GM18951 (cell line): ENCODE results near the gene TRAK1.
"Not testable (repeated sequence)": the region's sequence is repeated elsewhere in the genome, so short reads cannot be mapped to it uniquely, and the experiment has no call there.

Source experiments
- POLR2A ChIP-seq: IDR thresholded peaks from 4 replicates; pipeline ENCODE4 v1.6.1; 2011; ENCODE audit warnings: mild to moderate bottlenecking; ENCODE audit not compliant: insufficient read length, insufficient read depth; ENCODE audit errors: extremely low read depth
- in situ Hi-C: fragments of 300-500 bp; cut with MboI; formaldehyde crosslinking; loops from one replicate; pipeline ENCODE4 v1.12.0; 2022; ENCODE audit warnings: low sequenced_read_pairs, mixed read lengths, inconsistent platforms; ENCODE audit not compliant: unreplicated experiment

The TRAK1 gene, protein sequence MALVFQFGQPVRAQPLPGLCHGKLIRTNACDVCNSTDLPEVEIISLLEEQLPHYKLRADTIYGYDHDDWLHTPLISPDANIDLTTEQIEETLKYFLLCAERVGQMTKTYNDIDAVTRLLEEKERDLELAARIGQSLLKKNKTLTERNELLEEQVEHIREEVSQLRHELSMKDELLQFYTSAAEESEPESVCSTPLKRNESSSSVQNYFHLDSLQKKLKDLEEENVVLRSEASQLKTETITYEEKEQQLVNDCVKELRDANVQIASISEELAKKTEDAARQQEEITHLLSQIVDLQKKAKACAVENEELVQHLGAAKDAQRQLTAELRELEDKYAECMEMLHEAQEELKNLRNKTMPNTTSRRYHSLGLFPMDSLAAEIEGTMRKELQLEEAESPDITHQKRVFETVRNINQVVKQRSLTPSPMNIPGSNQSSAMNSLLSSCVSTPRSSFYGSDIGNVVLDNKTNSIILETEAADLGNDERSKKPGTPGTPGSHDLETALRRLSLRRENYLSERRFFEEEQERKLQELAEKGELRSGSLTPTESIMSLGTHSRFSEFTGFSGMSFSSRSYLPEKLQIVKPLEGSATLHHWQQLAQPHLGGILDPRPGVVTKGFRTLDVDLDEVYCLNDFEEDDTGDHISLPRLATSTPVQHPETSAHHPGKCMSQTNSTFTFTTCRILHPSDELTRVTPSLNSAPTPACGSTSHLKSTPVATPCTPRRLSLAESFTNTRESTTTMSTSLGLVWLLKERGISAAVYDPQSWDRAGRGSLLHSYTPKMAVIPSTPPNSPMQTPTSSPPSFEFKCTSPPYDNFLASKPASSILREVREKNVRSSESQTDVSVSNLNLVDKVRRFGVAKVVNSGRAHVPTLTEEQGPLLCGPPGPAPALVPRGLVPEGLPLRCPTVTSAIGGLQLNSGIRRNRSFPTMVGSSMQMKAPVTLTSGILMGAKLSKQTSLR

DNA sequence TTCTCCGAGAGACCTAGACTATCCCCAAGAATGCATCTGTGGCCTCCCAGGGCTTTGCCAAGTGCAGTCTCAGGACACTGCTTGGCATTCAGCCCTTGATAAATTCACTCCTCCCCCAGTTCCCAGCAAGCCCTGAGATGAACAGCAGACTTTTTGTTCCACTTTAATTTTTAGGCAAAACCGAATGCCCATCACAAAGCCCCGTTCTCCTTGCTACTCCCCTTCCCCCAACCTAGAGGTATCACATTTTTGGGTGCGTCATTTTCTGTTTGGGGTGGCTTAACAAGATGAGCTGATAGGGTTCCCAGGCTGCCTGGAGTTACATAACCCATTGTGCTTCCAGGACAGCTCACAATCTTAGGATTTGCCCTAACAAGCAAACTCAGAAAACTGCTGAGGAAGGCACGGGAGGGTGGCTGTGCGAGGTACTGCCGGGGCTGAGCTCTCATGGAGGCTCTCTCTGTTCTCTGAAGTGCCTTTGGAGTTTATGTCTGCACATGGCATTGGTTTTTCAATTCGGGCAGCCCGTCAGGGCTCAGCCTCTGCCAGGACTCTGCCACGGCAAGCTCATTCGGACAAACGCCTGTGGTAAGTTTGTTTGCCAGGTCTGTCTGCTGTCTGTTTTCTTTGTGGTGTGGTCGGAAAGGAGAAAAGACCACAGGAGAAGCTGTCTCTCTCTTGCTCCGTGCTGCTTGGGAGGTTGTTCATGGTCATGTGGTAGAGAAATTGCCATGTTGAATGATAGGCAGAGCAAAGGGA lies at the start of gene TRAK1:
Gene TRAK1, plus strand, starts transcription at position 385 of the 759 bp plus-strand sequence. Its CDS starts 113 bp downstream, at position 498.
- in situ Hi-C loops = loop anchor here (10.0 kb wide), 1 partner anchor 186 kb away; no protein-coding TSS in a partner anchor
- no peak for TF ChIP-seq POLR2A

DNA sequence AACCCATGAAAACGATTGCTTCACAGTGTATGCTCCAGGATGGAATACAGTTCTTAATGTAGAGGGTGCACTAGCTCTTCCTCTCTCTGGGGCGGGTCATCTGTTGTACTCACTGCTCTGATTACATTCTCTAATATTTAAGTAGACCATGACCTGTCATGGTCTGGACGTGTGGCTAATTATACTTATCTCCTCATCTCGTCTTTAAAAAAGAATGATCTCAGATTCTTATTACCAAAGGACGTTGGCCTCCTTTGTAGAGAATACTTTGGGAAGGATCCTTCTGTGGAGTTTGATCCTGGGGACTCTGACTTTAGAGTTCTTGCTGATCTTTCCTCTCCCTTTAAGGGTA lies 48.4 kb upstream of the TRAK1 start:
- in situ Hi-C loops = no loop called here
- no peak for TF ChIP-seq POLR2A

DNA sequence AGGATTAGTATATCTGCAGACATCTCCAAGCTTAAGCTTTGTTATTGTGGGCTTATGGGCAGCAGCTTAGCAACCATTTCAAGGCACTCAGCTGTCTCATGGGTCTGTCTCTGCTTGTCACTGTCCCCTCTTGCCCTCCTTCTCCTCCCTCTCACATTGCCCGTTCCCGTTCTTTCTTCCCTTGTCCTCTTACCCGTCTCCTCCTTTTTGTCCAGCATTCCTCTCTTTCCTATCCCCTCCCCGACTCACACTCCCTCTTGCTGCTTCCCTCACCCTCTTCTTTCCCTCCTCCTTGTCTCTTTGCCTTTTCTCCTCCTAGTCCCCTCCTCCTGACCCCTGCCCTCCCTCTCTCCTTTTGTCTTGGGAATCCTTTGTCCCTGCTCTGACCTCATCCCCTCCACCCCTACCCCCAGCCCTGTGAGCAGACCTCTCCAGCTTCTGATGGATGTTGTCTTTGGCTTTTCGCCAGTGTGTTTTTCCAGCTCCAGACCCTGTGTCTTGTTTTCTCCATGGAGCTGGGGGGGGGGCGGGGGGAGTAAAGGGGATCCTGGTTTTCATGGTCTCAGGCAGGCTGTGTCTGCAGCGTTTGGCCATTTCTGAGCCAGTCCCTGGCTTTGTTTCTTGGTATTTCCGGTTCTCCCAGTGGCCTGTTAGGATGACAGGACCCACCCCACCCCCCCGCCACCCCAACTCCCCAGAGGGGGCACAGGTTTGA lies 47.9 kb upstream of the TRAK1 start:
- TF ChIP-seq POLR2A = no peak
- in situ Hi-C loops = no loop called here

DNA sequence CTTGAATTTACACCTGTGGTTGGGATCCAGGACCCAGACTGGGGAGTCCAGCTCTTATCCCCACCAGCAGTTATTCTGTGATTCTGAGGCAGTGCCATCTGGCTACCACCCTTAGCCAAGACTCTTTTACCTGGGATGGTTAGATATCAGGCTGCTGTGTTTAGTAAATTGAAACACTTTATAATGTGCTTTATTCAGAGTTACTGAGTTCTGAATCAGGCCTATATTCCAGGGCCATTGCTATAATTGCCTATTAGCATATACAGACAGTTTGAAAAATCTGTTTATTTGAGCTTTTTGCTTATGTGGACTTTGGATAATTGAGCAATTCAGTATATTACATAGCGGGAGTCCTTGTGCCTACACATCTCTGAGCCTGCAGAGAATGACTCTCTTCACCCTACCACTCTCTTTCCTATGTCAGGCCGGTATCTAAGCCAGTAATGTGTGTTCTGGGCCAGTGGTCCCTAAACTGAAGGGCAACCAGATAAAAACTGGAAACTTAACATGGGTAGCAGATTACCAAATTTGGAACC lies 45.4 kb upstream of the TRAK1 start:
- in situ Hi-C loops = no loop called here

DNA sequence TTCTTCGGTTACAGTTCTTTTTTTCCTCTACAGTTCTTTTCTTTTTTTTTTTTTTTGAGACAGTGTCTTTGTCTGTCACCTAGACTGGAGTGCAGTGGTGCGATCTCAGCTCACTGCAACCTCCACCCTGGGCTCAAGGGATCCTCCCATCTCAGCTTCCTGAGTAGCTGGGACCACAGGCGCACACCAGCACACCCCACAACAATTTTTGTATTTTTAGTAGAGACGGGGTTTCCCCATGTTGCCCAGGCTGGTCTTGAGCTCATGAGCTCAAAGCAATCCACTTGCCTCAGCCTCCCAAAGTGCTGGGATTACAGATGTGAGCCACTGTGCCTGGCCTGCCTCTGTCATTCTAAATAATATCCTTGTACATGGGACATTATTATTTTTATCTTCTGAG lies 42.6 kb upstream of the TRAK1 start:
- in situ Hi-C loops = not testable (repeated sequence)

More for the DNA sequence above, 45.4 kb upstream of the TRAK1 start:
- TF ChIP-seq POLR2A = no peak

DNA sequence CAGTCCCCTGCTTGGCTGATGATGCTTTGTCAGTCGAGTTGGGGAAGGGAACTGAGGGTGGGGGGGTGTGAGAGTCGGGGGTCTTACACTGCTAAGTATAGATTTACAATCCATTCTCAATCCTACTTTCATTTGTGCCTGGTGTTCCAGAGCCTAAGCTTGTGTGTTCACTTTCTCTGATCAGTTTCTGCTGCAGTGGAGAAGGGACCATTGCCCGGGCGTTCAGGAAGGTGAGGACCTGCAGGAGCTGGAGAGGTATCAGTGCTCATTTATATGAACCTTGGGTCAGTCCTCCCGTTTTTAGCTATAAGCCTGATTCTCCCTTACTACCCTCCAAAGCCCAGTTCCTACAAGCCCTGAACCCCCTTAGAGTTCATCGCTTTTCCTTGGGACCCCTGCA lies 41.0 kb upstream of the TRAK1 start:
- in situ Hi-C loops = no loop called here
- TF ChIP-seq POLR2A = no peak

DNA sequence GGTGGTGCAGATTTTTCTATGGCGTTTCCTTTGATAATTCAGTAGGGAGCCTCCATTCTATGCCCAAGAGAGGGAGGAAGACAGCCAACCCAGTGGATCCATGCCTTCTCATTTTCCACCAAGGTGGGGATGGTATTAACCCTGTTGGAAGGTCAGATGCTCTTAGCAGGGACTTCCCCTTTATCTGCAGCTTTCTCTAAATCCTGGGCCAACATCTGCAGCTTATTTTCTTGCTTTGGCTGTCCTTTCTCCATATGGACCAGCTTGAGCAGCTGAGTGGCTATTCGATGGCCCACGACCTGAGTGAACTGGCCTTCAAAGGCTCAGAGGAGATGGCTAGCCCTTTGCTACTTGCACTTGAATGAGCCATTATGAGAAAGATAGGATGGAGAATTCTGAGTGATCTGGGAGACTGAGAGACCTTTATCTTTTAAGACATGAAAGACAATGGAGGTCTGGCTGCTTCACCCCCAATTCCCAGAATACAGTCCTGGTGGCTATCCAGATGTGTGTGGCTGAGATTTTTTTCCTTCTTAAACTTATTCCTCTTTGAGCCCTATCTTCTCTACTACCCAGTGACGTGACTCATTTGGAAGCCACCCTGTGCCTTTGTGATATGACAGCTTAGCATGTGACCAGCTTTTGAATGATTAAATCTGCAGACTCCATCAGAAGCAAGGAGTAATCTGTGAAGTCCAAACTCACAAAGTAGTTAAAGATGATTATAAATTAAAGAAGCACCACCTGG lies 39.6 kb upstream of the TRAK1 start:
- no peak for TF ChIP-seq POLR2A
- in situ Hi-C loops = no loop called here

DNA sequence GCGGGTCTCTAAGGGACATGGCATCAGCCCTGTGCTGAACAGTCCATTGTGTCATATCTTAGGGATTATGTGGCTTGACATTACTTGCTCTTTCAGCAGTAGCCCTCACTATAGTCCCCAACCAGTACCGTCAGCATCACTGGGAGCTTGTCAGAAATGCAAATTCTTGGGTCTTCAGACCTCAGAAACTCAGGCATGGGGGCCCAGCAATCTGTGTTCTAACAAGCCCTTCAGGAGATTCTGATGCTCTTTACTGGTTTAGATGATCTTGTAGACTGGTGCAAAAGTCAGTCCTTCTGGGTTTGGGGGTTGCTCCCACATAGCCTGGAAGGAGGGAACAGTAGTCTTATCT lies 39.0 kb upstream of the TRAK1 start:
- TF ChIP-seq POLR2A = no peak
- in situ Hi-C loops = no loop called here

DNA sequence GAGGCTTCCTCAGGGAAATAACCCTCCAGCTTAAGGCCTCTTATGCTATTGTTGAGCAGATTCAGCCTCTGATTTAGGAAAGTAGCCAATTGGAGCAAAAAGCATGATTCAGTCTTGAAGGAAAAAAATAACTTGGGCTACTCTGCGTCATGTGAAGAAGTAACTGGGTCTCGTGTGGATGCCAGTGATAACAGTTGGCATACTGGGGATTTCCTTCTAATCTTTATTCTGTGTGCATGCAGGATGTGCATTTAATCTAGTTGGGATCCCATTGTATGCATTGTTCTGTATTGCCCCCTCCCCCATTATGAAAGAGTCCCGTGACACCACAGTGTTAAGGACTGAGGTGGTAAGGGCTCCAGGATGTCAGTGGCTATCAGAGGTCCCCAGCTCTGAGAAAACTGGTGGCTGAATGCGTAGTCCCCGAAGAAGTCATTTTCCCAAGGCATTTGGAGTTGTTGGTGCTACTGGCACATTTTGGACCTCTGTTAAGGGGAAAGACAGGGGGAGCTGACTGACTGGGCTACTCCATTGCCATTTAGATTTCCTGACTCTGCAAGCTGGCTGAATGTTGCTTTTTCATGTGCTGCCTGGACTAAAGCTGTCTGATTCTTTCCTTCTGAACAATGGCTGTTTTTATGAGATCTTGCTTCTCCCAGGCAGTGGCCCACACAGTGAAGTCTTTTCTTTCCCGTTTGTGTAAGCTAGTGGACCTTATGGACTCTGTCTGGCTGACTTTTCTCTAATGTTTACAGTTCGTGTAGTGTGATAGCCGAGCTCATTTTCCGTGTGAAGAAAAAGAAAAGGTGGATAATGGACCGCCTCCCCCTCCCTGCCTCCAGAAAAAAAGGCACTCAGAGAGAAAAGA lies 38.4 kb upstream of the TRAK1 start:
- in situ Hi-C loops = no loop called here
- no peak for TF ChIP-seq POLR2A

DNA sequence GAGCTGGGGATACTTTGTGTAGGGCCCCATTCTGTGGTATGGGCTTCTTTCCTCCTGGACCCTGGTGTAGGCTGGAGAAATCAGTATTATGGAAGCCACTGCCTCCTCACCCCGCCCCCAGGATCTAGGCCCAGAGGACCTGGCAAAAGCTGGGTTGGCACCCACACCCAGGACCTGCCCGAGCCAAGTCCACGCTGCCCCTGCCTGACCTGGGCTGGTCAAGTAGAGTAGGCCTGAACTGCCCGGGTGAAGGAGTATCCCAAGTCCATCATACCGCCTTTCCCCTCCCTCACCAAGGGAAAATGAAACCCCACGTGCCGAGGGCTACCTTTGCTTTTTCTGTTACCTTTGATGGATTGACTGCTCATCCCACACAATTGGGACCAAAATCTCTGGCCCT lies 37.7 kb upstream of the TRAK1 start:
- in situ Hi-C loops = no loop called here
- TF ChIP-seq POLR2A = no peak

DNA sequence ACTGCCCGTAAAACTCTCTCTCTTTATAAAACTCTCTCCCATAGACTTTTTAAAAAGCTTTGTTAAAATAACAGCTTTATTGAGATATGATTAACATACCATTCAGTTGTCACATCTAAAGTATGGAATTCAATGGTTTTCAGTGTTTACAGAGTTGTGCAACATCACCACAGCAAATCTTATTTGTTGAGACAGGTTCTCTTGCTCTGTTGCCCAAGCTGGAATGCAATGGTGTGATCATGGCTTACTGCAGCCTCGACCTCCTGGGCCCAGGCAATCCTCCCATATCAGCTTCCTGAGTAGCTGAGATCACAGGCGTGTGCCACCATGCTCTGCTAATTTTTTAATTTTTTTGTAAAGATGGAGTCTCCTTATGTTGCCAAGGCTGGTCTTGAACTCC lies 35.9 kb upstream of the TRAK1 start:
- in situ Hi-C loops = no loop called here
- TF ChIP-seq POLR2A = no peak
